HG03469 (cell line): ENCODE measurements around the gene ITFG2.
"Not testable (repeated sequence)": the region's sequence is repeated elsewhere in the genome, so short reads cannot be mapped to it uniquely, and the experiment has no call there.

Experiments used
- ATAC-seq: cut with Tn5 transposase; IDR thresholded peaks from one replicate; pipeline ENCODE4 v1.9.1; 2021; ENCODE audit warnings: mild to moderate bottlenecking, moderate library complexity, moderate number of reproducible peaks; ENCODE audit not compliant: unreplicated experiment

ITFG2 gene

DNA sequence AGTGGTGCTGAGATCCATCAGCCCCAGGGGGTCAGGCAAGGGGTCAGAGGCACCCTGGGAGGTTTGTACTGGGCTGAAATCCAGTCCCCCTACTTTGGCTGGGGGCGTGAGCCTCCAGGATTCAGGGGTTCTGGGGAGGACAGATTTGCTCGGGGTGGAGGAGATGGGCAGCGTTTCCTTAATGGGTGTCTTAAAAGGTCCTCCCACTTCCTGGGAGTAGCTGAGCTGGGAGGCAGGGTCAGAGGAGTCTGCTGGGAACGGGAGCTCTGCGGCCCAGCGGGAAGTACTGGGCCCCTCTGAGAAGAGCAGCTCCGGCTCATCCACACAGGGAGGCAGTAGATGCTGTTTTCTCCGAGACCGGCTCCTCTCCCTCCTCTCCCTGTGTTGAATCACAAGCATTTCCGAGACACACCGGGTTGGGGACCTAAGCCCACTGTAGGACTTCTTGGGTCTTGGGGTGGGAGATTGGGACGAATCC is 46.5 kb downstream of the ITFG2 start:
- no peak for ATAC-seq

DNA sequence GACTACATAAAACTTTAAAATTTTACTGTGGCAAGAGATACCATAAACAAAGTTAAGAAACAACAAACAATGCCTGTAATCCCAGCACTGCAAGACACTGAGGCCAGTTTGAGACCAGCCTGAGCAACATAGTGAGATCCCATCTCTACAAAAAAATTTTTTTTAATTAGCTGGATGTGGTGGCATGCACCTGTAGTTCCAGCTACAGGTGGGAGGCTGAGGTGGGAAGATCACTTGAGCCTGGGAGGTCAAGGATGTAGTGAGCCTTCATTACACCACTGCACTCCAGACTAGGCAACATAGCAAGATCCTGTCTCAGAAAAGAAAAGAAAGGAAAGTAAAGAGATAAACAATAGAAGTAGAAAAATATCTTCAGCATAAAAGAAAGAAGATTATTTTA is 47.7 kb downstream of the ITFG2 start:
- ATAC-seq, result no peak

DNA sequence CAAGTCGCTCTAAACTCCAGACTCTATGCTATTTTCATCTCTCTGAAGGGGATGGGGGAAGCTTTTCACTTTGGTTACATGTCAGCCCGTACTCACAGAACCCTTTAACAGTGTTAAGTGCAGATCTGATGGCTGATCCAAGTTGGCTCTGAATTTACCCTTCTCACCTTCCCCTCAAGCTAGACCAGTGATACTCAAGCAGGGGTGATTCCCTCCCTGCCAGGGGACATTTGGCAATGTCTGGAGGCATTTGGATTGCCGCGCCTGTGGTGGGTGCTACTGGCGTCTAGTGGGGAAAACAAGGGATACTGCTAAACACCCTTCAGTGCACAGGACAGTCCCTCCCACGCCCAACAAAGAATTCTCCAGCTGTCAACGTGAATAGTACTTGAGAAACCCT is 50.4 kb downstream of the ITFG2 start:
- ATAC-seq, result no peak

DNA sequence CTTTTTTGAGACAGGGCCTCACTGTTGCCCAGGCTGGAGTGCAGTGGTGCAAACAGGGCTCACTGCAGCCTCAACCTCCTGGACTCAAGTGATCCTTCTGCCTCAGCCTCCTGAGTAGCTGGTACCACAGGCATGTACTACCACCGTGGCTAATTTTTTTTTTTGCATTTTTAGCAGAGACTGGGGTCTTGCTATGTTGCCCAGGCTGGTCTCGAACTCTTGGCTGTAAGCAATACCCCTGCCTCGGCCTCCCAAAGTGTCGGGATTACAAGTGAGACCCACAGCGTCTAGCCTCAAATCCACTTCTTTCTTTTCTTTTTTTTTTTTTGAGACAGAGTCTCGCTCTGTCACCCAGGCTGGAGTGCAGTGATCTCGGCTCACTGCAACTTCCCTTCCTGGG is 50.9 kb downstream of the ITFG2 start:
- not testable (repeated sequence) for ATAC-seq

DNA sequence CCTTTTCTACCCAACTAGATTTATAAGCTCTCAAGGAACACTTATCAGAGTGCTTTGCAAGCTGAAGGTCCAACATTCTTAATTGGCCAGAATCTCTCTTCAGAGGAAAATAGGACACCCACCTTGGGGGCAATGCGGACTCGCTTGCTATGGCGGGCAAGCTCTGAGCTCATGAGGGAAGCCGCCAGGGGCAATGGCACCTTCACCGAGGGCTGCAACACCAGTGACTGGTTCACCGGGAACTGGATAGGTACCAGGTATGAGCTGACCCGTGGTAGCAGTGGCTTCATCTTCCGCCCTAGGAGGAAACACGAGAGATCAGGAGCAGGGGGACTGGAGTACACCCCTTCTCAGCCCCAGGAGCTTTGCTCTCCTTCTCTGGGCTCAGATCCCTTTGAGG is 51.7 kb downstream of the ITFG2 start:
- no peak for ATAC-seq

DNA sequence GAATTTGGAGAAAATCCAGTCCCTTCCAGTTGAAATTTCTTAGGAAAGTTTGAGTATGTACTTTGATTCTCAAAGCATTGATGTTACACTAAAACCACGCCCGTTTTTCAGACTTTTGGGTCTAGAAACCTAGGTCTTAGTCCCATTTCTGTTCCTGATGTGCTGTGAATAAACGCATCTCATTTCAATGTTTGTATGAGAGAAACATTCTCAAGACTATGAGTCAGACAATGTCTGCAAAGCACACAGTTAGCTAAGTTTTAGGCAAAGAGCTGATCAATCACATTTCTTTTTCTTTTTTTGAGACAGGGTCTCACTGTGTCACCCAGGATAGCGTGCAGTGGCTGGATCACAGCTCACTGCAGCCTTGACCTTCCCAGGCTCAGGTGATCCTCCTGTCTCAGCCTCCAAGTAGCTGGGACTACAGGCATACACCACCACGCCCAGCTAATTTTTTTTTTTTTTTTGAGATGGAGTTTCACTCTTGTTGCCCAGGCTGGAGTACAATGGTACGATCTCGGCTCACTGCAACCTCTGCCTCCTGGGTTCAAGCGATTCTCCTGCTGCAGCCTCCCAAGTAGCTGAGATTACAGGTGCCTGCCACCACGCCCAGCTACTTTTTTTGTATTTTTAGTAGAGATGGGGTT is 56.6 kb downstream of the ITFG2 start:
- ATAC-seq, result not testable (repeated sequence)
